HG02852 (cell line): ENCODE results near the gene P2RY8.
"Not testable (repeated sequence)": the region's sequence is repeated elsewhere in the genome, so short reads cannot be mapped to it uniquely, and the experiment has no call there.

ENCODE experiments used
- ATAC-seq: cut with Tn5 transposase; IDR thresholded peaks from one replicate; pipeline ENCODE4 v1.9.1; 2021; ENCODE audit warnings: mild to moderate bottlenecking, moderate library complexity; ENCODE audit not compliant: unreplicated experiment

The P2RY8 gene

GRCh38 chrX:1546691-1547251 is 9.8 kb upstream of the P2RY8 start:
- no peak for ATAC-seq

GRCh38 chrX:1545776-1546408 is 8.9 kb upstream of the P2RY8 start:
- no peak for ATAC-seq

- ATAC-seq: no peak
These were observed 6.2 kb upstream of the P2RY8 start for GRCh38 chrX:1542994-1543725.

- ATAC-seq: not testable (repeated sequence)
These were observed 2.2 kb upstream of the P2RY8 start for GRCh38 chrX:1539146-1539545.

GRCh38 chrX:1537716-1538090 is 718 bp upstream of the P2RY8 start:
- ATAC-seq: not testable (repeated sequence)

- peak; percentile 10 for ATAC-seq
These were observed 314 bp downstream of the P2RY8 start for GRCh38 chrX:1536712-1537030.

- no peak for ATAC-seq
These were observed 1.5 kb downstream of the P2RY8 start for GRCh38 chrX:1535241-1536041.

GRCh38 chrX:1534301-1535168 is 2.5 kb downstream of the P2RY8 start:
- no peak for ATAC-seq

- no peak for ATAC-seq
These were observed 3.9 kb downstream of the P2RY8 start for GRCh38 chrX:1533058-1533457.

- ATAC-seq: no peak
These were observed 5.7 kb downstream of the P2RY8 start for GRCh38 chrX:1531096-1531890.

GRCh38 chrX:1529756-1530155 is 7.2 kb downstream of the P2RY8 start:
- ATAC-seq: no peak

- ATAC-seq: no peak
These were observed 7.7 kb downstream of the P2RY8 start for GRCh38 chrX:1529328-1529727.

- ATAC-seq: no peak
These were observed 8.1 kb downstream of the P2RY8 start for GRCh38 chrX:1528884-1529203.

GRCh38 chrX:1528186-1528883 is 8.7 kb downstream of the P2RY8 start:
- no peak for ATAC-seq

- no peak for ATAC-seq
These were observed 9.5 kb downstream of the P2RY8 start for GRCh38 chrX:1527457-1527856.

- ATAC-seq: no peak
These were observed 10.4 kb downstream of the P2RY8 start for GRCh38 chrX:1526565-1526964.

GRCh38 chrX:1525583-1526355 is 11.2 kb downstream of the P2RY8 start:
- no peak for ATAC-seq

- no peak for ATAC-seq
These were observed 12.0 kb downstream of the P2RY8 start for GRCh38 chrX:1524874-1525582.
